HepG2 (cell line): ENCODE measurements around the gene STARD10. TPM values are rescaled to one million over a fixed set of nuclear protein-coding genes. Genes with fewer than 3 reads are reported as not detected.

Source experiments
- AKAP8 ChIP-seq: sonication (generic); formaldehyde crosslinking; IDR thresholded peaks from 2 replicates; pipeline ENCODE4 v1.5.1; 2020; ENCODE audit warnings: mild to moderate bottlenecking, missing genetic modification reagents
- ASH2L ChIP-seq: fragments of 300-600, 200-600 bp; sonication (generic); IDR thresholded peaks from 2 replicates; pipeline ENCODE4 v1.7.0; 2017; ENCODE audit warnings: low read depth, mild to moderate bottlenecking, moderate library complexity, mixed read lengths, low read length; ENCODE audit not compliant: insufficient read length
- CCDC6 ChIP-seq: sonication (generic); formaldehyde crosslinking; IDR thresholded peaks from 2 replicates; pipeline ENCODE4 v1.8.1; 2022; ENCODE audit warnings: mild to moderate bottlenecking, missing genetic modification reagents, moderate library complexity
- ETV5 ChIP-seq: IDR thresholded peaks from 2 replicates; pipeline ENCODE4 v1.6.1; 2018; ENCODE audit warnings: missing biosample characterization, missing genetic modification reagents, inconsistent platforms, borderline replicate concordance
- FOXA3 ChIP-seq: IDR thresholded peaks from 2 replicates; pipeline ENCODE4 v1.6.1; 2016; ENCODE audit warnings: missing genetic modification reagents, missing compliant biosample characterization
- HNF4A ChIP-seq: sonication (generic); formaldehyde crosslinking; IDR thresholded peaks from 2 replicates; pipeline ENCODE4 v1.4.0; 2020; ENCODE audit warnings: missing genetic modification reagents
- IRF2 ChIP-seq: IDR thresholded peaks from 2 replicates; pipeline ENCODE4 v1.6.1; 2018; ENCODE audit warnings: missing genetic modification reagents, missing compliant biosample characterization
- JARID2 ChIP-seq: sonication (generic); formaldehyde crosslinking; IDR thresholded peaks from 2 replicates; pipeline ENCODE4 v1.8.1; 2023; ENCODE audit warnings: missing genetic modification reagents, inconsistent platforms; ENCODE audit not compliant: insufficient replicate concordance
- MBNL3 ChIP-seq: fragments of 250-450 bp; sonication (Bioruptor Pico); conservative IDR thresholded peaks from 2 replicates; pipeline ENCODE4 v1.8.0; 2022; ENCODE audit warnings: mild to moderate bottlenecking, inconsistent platforms
- MED1 ChIP-seq: sonication (generic); formaldehyde crosslinking; IDR thresholded peaks from 2 replicates; pipeline ENCODE4 v1.4.0; 2020; ENCODE audit warnings: missing genetic modification reagents
- MEF2D ChIP-seq: sonication (generic); formaldehyde crosslinking; IDR thresholded peaks from 2 replicates; pipeline ENCODE4 v1.5.1; 2020; ENCODE audit warnings: mild to moderate bottlenecking, missing genetic modification reagents
- MTA1 ChIP-seq: sonication (generic); formaldehyde crosslinking; IDR thresholded peaks from 2 replicates; pipeline ENCODE4 v1.4.0; 2020; ENCODE audit warnings: missing genetic modification reagents, mild to moderate bottlenecking, borderline replicate concordance
- NR3C1 ChIP-seq: sonication (generic); formaldehyde crosslinking; IDR thresholded peaks from 2 replicates; pipeline ENCODE4 v1.4.0; 2020; ENCODE audit warnings: missing genetic modification reagents
- RBFOX2 ChIP-seq: fragments of 200-400 bp; formaldehyde crosslinking; IDR thresholded peaks from 2 replicates; pipeline ENCODE4 v1.6.1; 2017; ENCODE audit warnings: low read depth, mild to moderate bottlenecking, low read length
- SIN3A ChIP-seq: IDR thresholded peaks from 2 replicates; pipeline ENCODE4 v1.6.1; 2011; ENCODE audit warnings: low read depth, mild to moderate bottlenecking, control low read depth, low read length, borderline replicate concordance
- SNAI1 ChIP-seq: sonication (generic); formaldehyde crosslinking; IDR thresholded peaks from 2 replicates; pipeline ENCODE4 v1.5.0; 2020; ENCODE audit warnings: mild to moderate bottlenecking, missing genetic modification reagents, borderline replicate concordance
- THAP11 ChIP-seq: IDR thresholded peaks from 2 replicates; pipeline ENCODE4 v1.6.1; 2016; ENCODE audit warnings: missing biosample characterization, missing genetic modification reagents
- XRCC5 ChIP-seq: fragments of 200-400 bp; formaldehyde crosslinking; optimal IDR thresholded peaks from 2 replicates; pipeline ENCODE3; 2017; ENCODE audit warnings: mild to moderate bottlenecking, low read length
- ZMYM3 ChIP-seq: sonication (generic); formaldehyde crosslinking; IDR thresholded peaks from 2 replicates; pipeline ENCODE4 v1.5.1; 2020; ENCODE audit warnings: mild to moderate bottlenecking, missing genetic modification reagents
- ZNF124 ChIP-seq: sonication (generic); formaldehyde crosslinking; IDR thresholded peaks from 2 replicates; pipeline ENCODE4 v1.4.0; 2020; ENCODE audit warnings: missing genetic modification reagents
- ZNF296 ChIP-seq: sonication (generic); formaldehyde crosslinking; conservative IDR thresholded peaks from 2 replicates; pipeline ENCODE4 v1.5.0; 2020; ENCODE audit warnings: mild to moderate bottlenecking, missing genetic modification reagents
- ZNF331 ChIP-seq: sonication (generic); formaldehyde crosslinking; IDR thresholded peaks from 2 replicates; pipeline ENCODE4 v1.4.0; 2020; ENCODE audit warnings: missing genetic modification reagents
- ZNF556 ChIP-seq: sonication (generic); formaldehyde crosslinking; IDR thresholded peaks from 2 replicates; pipeline ENCODE4 v1.4.0; 2020; ENCODE audit warnings: mild to moderate bottlenecking, missing genetic modification reagents, borderline replicate concordance
- ZNF567 ChIP-seq: sonication (generic); formaldehyde crosslinking; IDR thresholded peaks from 2 replicates; pipeline ENCODE4 v1.8.1; 2023; ENCODE audit warnings: mild to moderate bottlenecking, missing genetic modification reagents, borderline replicate concordance
- ZNF614 ChIP-seq: IDR thresholded peaks from 2 replicates; pipeline ENCODE4 v1.6.1; 2018; ENCODE audit warnings: missing biosample characterization, missing genetic modification reagents, inconsistent platforms, borderline replicate concordance
- ZNF761 ChIP-seq: sonication (generic); formaldehyde crosslinking; conservative IDR thresholded peaks from 2 replicates; pipeline ENCODE4 v1.4.0; 2020; ENCODE audit warnings: mild to moderate bottlenecking, missing genetic modification reagents
- polyA plus RNA-seq, 8 experiments: library from polyadenylated mRNA; depleted of rRNA in 3 of 8; stranded (reverse) in 7 of 8; unstranded in 1 of 8; fragments of >200 nt; fragmentation: Illumina TruSeq in 4 of 8; extraction: Trizol in 4 of 8; gene quantifications; 2 replicates each; pipeline versions ENCODE4 v1.2.1 to v1.2.3, GENCODE V29; 2011 to 2016; ENCODE audit warnings: low read depth in 4 of 8, missing spikeins in 1 of 8, mixed read lengths in 1 of 8; ENCODE audit not compliant: insufficient read depth in 1 of 8
- total RNA-seq, 5 experiments: library from RNA; depleted of rRNA; stranded (reverse); fragments of >200 nt; fragmentation: Illumina TruSeq; extraction: Trizol; gene quantifications; 2 replicates each; pipeline ENCODE4 v1.2.3, GENCODE V29; 2016; ENCODE audit warnings: low read depth in 1 of 5
- TF ChIP-seq, protein P1 (sequence below): sonication (generic); formaldehyde crosslinking; conservative IDR thresholded peaks from 2 replicates; pipeline ENCODE4 v1.8.1; 2023; ENCODE audit warnings: missing genetic modification reagents
- TF ChIP-seq, protein P2 (sequence below): sonication (generic); formaldehyde crosslinking; IDR thresholded peaks from 2 replicates; pipeline ENCODE4 v1.4.0; 2020; ENCODE audit warnings: missing genetic modification reagents, borderline replicate concordance

STARD10 gene
- total and polyA plus RNA-seq, 2 of the 13 experiments (the other 11 are each of a cell fraction or from before 2014, with no cell fraction given): 260 to 341 TPM

DNA sequence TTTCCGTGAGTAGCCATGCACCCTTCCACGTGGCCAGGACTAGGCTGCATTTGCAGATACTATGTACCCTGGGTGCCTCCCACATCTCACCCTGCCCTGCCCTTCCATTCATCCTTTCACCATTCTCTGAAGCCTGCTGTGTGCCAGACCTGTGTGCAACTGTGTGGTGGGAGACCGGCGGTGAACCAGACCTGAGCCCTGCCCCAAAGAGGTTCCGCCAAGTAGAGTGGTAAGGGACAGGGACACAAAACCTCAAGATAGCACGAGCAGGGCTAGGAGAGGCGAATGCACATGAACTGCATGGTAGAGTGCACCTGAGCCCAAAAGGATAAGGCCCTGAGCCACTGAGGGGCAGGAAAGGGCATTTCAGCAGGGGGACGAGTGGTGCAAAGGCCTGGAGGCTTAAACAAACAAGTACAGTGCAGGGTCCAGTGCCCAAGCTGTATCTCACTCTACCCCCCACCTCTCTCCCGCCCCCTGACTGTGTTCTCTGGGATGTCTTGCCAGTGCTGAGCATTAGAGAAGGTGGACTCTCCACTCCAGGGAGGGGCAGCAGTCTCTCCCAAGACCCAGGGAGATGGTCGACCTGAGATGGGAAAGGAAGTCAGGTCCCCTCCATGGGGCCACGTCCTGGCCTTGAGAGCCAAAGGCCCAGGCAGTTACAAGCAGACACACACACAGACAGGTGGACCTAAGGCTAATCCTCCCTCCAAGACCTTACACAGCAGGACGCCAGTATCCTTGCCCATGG, 27.5 kb downstream of the STARD10 start (continued):
- TF ChIP-seq, protein P1, sequence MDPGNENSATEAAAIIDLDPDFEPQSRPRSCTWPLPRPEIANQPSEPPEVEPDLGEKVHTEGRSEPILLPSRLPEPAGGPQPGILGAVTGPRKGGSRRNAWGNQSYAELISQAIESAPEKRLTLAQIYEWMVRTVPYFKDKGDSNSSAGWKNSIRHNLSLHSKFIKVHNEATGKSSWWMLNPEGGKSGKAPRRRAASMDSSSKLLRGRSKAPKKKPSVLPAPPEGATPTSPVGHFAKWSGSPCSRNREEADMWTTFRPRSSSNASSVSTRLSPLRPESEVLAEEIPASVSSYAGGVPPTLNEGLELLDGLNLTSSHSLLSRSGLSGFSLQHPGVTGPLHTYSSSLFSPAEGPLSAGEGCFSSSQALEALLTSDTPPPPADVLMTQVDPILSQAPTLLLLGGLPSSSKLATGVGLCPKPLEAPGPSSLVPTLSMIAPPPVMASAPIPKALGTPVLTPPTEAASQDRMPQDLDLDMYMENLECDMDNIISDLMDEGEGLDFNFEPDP: no peak
- TF ChIP-seq FOXA3 (CRISPR knock-in tag): peak; percentile 90
- TF ChIP-seq CCDC6 (CRISPR knock-in tag): peak; percentile 65; the same call in 1 of the 2 replicates
- TF ChIP-seq ZNF124 (CRISPR knock-in tag): no peak; the same call in 1 of the 2 replicates
- peak; percentile 89; the same call in 1 of the 2 replicates for TF ChIP-seq ZNF296
- no peak for TF ChIP-seq MBNL3
- TF ChIP-seq ETV5 (CRISPR knock-in tag): peak; percentile 67; the same call in 1 of the 2 replicates
- 0 out of 2 replicates have a peak, but pooled peaks have one; percentile 13 for TF ChIP-seq RBFOX2
- 0 out of 2 replicates have a peak, but pooled peaks have one; percentile 23 for TF ChIP-seq ZNF761 (CRISPR knock-in tag)
- TF ChIP-seq SNAI1: peak; percentile 71; the same call in 1 of the 2 replicates
- peak; percentile 68; the same call in 1 of the 2 replicates for TF ChIP-seq IRF2 (CRISPR knock-in tag)
- no peak for TF ChIP-seq SIN3A
- TF ChIP-seq NR3C1 (CRISPR knock-in tag): no peak
- TF ChIP-seq ZNF556 (CRISPR knock-in tag): peak; percentile 61; the same call in 1 of the 2 replicates
- peak; percentile 78 for TF ChIP-seq MED1 (CRISPR knock-in tag)
- TF ChIP-seq, protein P2, sequence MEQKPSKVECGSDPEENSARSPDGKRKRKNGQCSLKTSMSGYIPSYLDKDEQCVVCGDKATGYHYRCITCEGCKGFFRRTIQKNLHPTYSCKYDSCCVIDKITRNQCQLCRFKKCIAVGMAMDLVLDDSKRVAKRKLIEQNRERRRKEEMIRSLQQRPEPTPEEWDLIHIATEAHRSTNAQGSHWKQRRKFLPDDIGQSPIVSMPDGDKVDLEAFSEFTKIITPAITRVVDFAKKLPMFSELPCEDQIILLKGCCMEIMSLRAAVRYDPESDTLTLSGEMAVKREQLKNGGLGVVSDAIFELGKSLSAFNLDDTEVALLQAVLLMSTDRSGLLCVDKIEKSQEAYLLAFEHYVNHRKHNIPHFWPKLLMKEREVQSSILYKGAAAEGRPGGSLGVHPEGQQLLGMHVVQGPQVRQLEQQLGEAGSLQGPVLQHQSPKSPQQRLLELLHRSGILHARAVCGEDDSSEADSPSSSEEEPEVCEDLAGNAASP (CRISPR knock-in tag): peak; percentile 73; the same call in 1 of the 2 replicates
- TF ChIP-seq JARID2 (CRISPR knock-in tag): peak; percentile 37
- TF ChIP-seq ZMYM3 (CRISPR knock-in tag): peak; percentile 82
- peak; percentile 99 for TF ChIP-seq MTA1
- TF ChIP-seq ZNF567 (CRISPR knock-in tag): 0 out of 2 replicates have a peak, but pooled peaks have one; percentile 69
- peak; percentile 58; the same call in 1 of the 2 replicates for TF ChIP-seq MEF2D
- TF ChIP-seq ASH2L: peak; percentile 54
- TF ChIP-seq HNF4A (CRISPR knock-in tag): peak; percentile 99
- peak; percentile 88 for TF ChIP-seq ZNF614
- no peak; the same call in 1 of the 2 replicates for TF ChIP-seq AKAP8
- TF ChIP-seq THAP11 (CRISPR knock-in tag): peak; percentile 78
- peak; percentile 61; the same call in 1 of the 2 replicates for TF ChIP-seq ZNF331 (CRISPR knock-in tag)
- peak; percentile 96 for TF ChIP-seq XRCC5
